GM21528 (cell line): ENCODE data around the gene RANBP9.

Source experiments
- ATAC-seq: cut with Tn5 transposase; IDR thresholded peaks from one replicate; pipeline ENCODE4 v1.9.1; 2021; ENCODE audit warnings: mild to moderate bottlenecking, moderate library complexity; ENCODE audit not compliant: unreplicated experiment, low FRiP score

RANBP9 gene

GRCh38 chr6:13711324-13711732, 307 bp downstream of the RANBP9 start:
- ATAC-seq = peak; percentile 57

DNA sequence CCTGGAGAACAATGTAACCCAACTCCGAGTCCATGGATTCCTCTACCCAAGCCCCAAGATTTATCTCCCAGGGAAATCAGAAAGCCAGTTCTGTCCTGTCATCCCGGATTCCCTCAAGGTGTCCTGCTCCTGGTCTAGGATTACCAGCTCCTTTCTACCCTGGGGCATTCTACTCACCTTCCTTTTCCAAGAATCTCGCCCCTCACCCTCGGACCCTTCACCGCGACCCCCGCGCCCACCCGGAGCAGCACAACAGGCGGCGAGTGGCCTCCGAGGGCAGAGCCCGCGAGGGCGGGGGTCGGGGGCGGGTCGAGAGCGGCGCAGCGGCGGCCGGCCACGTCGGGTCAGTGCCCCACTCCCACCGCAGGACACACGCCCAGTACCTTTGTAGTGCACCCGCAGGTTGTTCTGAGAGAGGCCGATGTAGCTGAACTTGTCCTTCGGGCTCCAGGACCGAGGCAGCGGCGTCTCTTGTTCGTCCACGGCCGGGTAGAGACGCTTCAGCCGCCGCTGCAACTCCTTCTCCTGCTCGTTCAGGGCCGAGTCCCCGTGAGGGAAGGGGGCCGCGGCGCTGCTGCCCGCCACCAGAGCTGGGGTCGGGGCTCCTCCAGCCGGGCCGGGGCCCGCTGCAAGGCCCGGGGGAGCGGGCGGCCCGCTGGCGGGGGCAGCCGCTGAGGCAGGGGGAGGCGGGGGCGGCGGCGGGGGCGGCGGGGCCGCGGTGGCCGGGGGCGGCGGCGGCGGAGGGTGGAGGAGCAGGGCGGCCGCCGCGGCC, 897 bp downstream of the RANBP9 start:
- peak; percentile 18 for ATAC-seq

DNA sequence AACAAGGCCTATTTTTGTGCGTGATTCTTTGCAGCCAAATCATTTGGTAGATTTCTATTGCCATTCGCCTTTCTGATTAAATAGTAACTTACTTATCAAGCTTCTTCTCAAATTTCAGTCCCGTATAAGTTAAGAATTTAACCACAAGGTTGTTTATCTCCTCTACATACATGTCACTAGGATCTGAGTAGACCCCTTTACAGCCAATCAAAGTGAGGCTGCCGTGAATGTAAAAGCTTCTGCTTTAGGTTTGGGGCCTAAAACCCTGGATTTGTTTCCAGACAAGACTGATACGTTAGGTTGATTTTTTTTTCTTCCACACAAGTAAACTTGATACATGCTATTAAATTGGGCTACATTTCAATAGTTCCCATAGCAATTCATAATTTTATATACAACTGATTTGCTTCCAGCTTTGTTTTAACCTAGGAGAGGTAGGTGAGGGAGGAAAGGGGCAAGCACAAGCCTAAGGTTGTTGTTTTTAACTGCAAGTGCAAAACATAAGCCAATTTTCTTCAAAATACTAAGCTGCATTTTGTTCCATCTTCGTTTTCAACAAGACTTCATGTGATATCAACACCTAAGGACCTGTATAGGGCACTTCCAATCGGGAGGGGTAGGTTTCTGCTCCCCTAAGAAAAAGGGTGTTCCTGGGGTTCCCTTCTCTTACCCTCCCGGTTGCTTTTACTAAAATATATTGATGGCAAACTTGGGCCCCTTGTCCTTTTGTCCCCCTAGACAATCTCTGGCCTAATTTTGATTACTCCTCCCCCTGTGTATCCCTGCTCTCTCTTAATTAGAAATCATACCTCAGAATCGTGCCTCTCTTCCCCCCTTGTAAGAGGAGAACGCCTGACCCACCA, 1.7 kb downstream of the RANBP9 start:
- ATAC-seq = no peak

- no peak for ATAC-seq
These were observed 2.9 kb downstream of the RANBP9 start for GRCh38 chr6:13708736-13709135.

GRCh38 chr6:13703496-13703895, 8.1 kb downstream of the RANBP9 start:
- no peak for ATAC-seq

DNA sequence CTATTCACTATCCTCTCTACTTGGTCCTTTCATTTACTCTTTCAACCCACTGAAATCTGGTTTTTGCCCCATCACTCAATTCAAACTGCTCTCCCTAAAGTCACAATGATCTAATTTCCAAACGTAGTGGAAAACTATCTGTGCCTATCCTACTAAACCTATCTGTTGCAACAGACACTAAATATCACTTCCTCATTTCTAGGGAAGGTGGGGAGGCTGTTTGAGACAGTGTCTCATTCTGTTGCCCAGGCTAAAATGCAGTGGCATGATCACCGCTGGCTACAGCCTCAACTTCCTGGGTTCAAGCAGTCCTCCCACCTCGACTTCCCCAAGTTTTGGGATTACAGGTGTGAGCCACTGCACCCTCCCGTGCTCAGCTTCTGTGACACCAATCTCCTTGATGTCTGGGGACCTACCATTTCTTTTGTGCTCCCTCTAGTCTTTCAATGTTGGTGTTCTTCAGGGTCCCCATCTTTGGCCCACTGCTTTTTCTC, 8.8 kb downstream of the RANBP9 start:
- ATAC-seq = no peak

- no peak for ATAC-seq
These were observed 11.4 kb downstream of the RANBP9 start for GRCh38 chr6:13700232-13700631.

DNA sequence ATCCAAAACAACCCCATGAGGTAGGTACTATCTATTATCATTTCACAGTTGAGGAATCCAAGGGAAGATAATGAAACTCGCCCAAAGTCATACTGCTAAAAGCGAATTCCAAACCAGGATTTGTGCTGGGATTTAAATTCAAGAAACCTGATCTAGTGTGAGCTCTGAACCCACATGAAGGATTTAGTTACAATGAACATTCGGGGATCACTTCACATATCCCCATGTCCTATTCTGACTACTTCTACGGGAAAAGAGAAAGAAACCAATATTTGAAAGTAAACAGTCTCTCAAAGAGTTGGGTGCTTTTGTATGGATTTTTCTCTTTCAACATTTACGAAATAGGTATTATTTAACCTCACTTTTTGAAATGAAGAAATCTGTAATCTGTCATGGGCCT, 12.9 kb downstream of the RANBP9 start:
- ATAC-seq = no peak

DNA sequence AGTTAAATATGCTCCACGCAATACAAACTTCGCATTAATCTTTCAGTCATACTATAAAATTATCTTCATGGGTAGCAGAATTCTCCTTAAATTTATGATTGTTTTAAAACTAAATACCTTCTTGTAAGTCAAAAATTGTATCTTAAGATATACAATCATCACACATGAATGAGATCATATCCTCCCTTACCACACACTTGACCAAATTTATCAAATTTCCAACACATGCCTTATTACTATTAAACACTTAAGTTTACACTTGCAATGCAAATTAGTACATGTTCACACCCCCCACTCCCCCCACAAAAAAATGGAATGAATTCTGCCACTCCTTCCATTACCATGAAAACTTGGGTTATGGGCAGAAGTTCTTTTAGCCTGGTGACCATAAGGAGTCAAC, 13.8 kb downstream of the RANBP9 start:
- no peak for ATAC-seq

DNA sequence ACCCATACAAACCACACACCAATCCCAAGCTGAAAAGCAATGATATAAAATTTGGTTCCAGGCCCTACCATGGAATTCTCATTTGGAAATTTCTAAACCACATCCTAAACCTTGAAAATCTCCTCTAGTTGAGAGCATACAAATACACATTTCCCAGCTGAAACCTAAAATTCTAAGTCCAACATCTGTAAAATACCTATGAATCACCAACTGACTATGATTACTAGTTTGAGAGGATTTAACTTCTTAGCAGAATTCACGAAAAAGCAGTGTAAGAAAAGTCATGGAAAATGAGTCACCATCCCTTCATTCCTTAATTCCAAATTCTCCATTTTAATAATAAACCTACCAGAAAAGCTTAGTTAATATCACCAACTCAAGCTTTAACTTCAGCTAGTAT, 15.4 kb downstream of the RANBP9 start:
- ATAC-seq = no peak

DNA sequence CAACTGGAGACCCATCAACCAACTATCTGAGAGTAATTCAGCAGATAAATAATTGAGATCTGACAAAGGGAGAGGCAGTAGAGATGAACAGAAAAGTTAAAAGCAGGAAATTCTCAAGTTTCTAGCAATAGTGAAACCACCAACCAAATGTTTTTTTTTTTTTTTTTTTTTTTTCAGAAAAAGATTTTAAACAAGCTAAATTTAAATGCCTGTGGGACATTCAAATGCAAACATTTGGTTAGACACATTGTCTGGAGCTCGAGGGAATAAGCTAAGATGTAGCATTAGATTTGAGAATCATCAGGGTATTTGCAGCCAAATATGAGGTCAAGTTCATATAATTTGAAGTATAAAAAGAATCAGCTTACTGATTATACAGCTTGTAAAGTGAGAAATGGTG, 16.4 kb downstream of the RANBP9 start:
- ATAC-seq = no peak

DNA sequence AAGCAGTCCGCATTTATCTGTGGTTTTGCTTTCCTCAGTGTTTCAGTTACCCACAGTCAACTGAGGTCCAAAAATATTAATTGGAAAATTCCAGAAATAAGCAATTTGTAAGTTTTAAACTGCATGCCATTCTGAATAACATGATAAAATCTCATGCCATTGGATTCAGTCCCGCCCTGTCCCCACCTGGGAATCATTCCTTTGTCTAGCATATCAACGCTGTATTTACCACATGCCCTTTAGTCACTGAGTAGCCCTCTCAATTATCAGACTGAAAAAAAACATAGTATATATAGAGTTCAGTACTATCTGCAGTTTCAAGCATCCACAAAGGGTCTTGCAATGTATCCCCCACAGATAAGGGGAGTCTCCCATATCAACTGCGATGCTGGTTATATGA, 17.1 kb downstream of the RANBP9 start:
- ATAC-seq = no peak

DNA sequence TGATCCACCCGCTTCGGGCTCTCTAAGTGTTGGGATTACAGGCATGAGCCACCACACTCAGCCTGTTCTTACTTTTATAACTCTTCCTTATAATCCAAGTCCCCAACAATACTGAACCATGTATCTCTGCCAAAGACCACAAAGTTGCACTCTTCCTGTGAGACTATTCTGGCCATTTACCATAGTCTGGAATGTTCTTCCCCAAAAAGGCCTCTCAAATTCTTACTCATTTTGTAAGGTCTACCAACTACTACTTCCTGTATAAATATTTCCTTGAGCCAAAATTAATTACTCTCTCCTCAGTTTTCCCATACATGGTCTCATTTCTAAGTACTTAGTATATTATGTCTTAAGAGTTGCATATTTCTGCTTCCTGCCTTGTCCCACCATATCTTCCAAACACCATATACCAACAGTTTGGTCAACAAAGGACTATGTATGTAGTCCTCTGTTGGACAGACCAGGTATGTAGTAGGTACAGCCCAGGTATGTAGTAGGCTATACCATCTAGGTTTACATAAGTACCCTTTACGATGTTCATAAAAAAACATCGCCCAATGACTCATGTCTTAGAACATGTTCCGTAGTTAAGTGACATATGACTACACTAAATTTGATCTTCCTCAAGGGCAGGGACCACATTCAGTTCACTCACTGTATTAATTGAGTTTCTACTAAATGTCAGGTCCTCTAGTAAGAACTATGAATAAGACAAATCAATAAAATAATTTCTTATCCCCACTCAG, 22.0 kb downstream of the RANBP9 start:
- ATAC-seq = no peak

- no peak for ATAC-seq
These were observed 22.9 kb downstream of the RANBP9 start for GRCh38 chr6:13688692-13689196.

- no peak for ATAC-seq
These were observed 23.7 kb downstream of the RANBP9 start for GRCh38 chr6:13687917-13688351.

DNA sequence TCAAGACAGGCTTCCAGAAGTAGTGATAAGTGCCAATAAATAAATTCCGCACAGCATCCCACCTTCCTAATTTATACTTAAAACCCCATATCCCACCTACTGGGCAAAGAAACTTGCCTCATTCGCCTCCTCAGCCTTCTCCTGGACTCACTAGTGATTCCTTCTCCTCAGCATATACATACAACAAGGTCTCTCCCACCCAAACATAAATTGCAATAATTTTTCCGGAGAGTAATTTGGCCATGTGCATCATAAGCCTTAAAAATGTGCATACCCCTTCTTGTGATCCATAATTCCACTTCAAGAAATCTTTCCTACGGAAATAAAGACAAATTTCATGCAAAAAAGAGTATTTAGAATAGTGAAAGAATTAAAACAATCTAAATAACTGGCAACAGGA, 26.8 kb downstream of the RANBP9 start:
- ATAC-seq = no peak

GRCh38 chr6:13683038-13683437, 28.6 kb downstream of the RANBP9 start:
- ATAC-seq = no peak

GRCh38 chr6:13682346-13682745, 29.3 kb downstream of the RANBP9 start:
- no peak for ATAC-seq

- no peak for ATAC-seq
These were observed 30.2 kb downstream of the RANBP9 start for GRCh38 chr6:13681305-13682061.

GRCh38 chr6:13680448-13680968, 31.1 kb downstream of the RANBP9 start:
- no peak for ATAC-seq
